B cell (primary cell): Measurements from ENCODE around the gene RBM45. TPM values are rescaled to one million over a fixed set of nuclear protein-coding genes. Genes with fewer than 3 reads are reported as not detected.

ENCODE experiments used
- ATAC-seq: fragments of 200-7000 bp; cut with Tn5 transposase; one replicate; pipeline ENCODE4 v1.10.0; 2021; ENCODE audit warnings: low read depth, mild to moderate bottlenecking, moderate number of reproducible peaks, moderate library complexity
- CTCF ChIA-PET: fragments of 350-600 bp; sonication (Branson Sonifier 250); formaldehyde crosslinking; loops from one replicate; lab custom pipeline; 2021; ENCODE audit warnings: antibody characterized with exemption, inconsistent platforms; lab: Charles Lee
- POLR2A ChIA-PET: fragments of 350-600 bp; sonication (Branson Sonifier 250); formaldehyde crosslinking; loops from one replicate; lab custom pipeline; 2021; ENCODE audit warnings: antibody characterized with exemption; lab: Charles Lee
- DNase-seq: peaks from one replicate; pipeline ENCODE4 v3.0.0; 2013
- H2AFZ ChIP-seq: 2 replicates; pipeline ENCODE4 v1.6.1; 2012; ENCODE audit warnings: mild to moderate bottlenecking, low read depth, low read length; ENCODE audit not compliant: insufficient read depth, poor library complexity, severe bottlenecking
- H3K27ac ChIP-seq, 2 donors: 1 replicate in 1 of 2; 2 replicates in 1 of 2; pipeline ENCODE4 v1.5.1; 2012 to 2013; ENCODE audit warnings: low read length in 2 of 2, mild to moderate bottlenecking in 2 of 2, moderate library complexity in 1 of 2
- H3K27me3 ChIP-seq, 4 experiments: fragments of 200-600 bp in 1 of 4; sonication (generic) in 1 of 4; replicated peaks in 1 of 4; 1 replicate in 2 of 4; 2 replicates in 2 of 4; pipeline versions ENCODE4 v1.6.1 to v1.7.0; 2013 to 2016; ENCODE audit warnings: low read length in 3 of 4, mild to moderate bottlenecking in 2 of 4, mixed read lengths in 1 of 4, moderate library complexity in 1 of 4; ENCODE audit not compliant: insufficient read depth in 4 of 4, control insufficient read depth in 3 of 4; ENCODE audit errors: control extremely low read depth in 1 of 4
- H3K36me3 ChIP-seq, 2 experiments: replicated peaks in 1 of 2; 1 replicate in 1 of 2; 2 replicates in 1 of 2; pipeline versions ENCODE4 v1.6.1 to v1.7.1; 2013; ENCODE audit warnings: low read length in 1 of 2; ENCODE audit not compliant: insufficient read depth in 2 of 2, control insufficient read depth in 1 of 2; ENCODE audit errors: control extremely low read depth in 1 of 2, extremely low read depth in 1 of 2
- H3K4me1 ChIP-seq, 2 donors: fragments of 200-600 bp in 1 of 2; sonication (generic) in 1 of 2; 1 replicate in 1 of 2; 2 replicates in 1 of 2; pipeline versions ENCODE4 v1.5.1 to v1.6.1; 2013 to 2017; ENCODE audit warnings: low read length in 2 of 2; ENCODE audit not compliant: control insufficient read depth in 2 of 2, insufficient read depth in 2 of 2
- H3K4me2 ChIP-seq: replicated peaks from 2 replicates; pipeline ENCODE3; 2012; ENCODE audit warnings: mild to moderate bottlenecking, low read depth, low read length; ENCODE audit not compliant: poor library complexity, severe bottlenecking
- H3K4me3 ChIP-seq, 5 experiments: fragments of 200-600 bp in 1 of 5; sonication (generic) in 1 of 5; 1 replicate in 3 of 5; 2 replicates in 2 of 5; pipeline versions ENCODE4 v1.5.1 to v1.7.0; 2011 to 2016; ENCODE audit warnings: low read length in 4 of 5, mild to moderate bottlenecking in 4 of 5, low read depth in 2 of 5, control low read depth in 1 of 5, moderate library complexity in 1 of 5; ENCODE audit not compliant: insufficient read depth in 1 of 5; ENCODE audit errors: control extremely low read depth in 1 of 5, extremely low read depth in 1 of 5
- H3K79me2 ChIP-seq: fragments of 200-600 bp; sonication (generic); one replicate; pipeline ENCODE4 v1.6.0; 2016; ENCODE audit warnings: low read length; ENCODE audit not compliant: control insufficient read depth, insufficient read depth
- H3K9ac ChIP-seq: fragments of 200-600 bp; sonication (generic); 2 replicates; pipeline ENCODE4 v1.6.1; 2017; ENCODE audit warnings: mild to moderate bottlenecking, low read length, moderate library complexity
- H3K9me3 ChIP-seq, 3 donors: one replicate each; pipeline versions ENCODE4 v1.6.1 to v1.7.1; 2013; ENCODE audit warnings: low read length in 2 of 3; ENCODE audit not compliant: control insufficient read depth in 2 of 3, insufficient read depth in 1 of 3; ENCODE audit errors: control extremely low read depth in 1 of 3
- H4K20me1 ChIP-seq: 2 replicates; pipeline ENCODE4 v1.6.0; 2012; ENCODE audit warnings: mild to moderate bottlenecking, low read length; ENCODE audit not compliant: insufficient read depth, control insufficient read depth, poor library complexity, severe bottlenecking
- H3K27ac Mint-ChIP-seq: one replicate; pipeline ENCODE4 v1.8.0; 2021; ENCODE audit warnings: mixed read lengths
- H3K27me3 Mint-ChIP-seq: one replicate; pipeline ENCODE4 v1.8.0; 2021; ENCODE audit warnings: mixed read lengths
- H3K4me1 Mint-ChIP-seq: one replicate; pipeline ENCODE4 v1.8.0; 2021; ENCODE audit warnings: mixed read lengths
- H3K4me3 Mint-ChIP-seq: one replicate; pipeline ENCODE4 v1.8.0; 2021; ENCODE audit warnings: mixed read lengths
- H3K9me3 Mint-ChIP-seq: one replicate; pipeline ENCODE4 v1.8.0; 2022; ENCODE audit warnings: mixed read lengths; ENCODE audit not compliant: insufficient read depth
- CTCF ChIP-seq: fragments of 200-600 bp; IDR thresholded peaks from one replicate; pipeline ENCODE4 v1.8.0; 2022; ENCODE audit warnings: antibody characterized with exemption, mild to moderate bottlenecking
- EZH2 ChIP-seq: IDR thresholded peaks from 2 replicates; pipeline ENCODE4 v1.6.1; 2012; ENCODE audit warnings: borderline replicate concordance, low read depth, mild to moderate bottlenecking, moderate library complexity, low read length; ENCODE audit not compliant: insufficient read depth, poor library complexity, severe bottlenecking
- WGBS: methylation state at CpG from one replicate; pipeline ENCODE4 v1.1.5; 2013; ENCODE audit warnings: missing lambda C conversion rate; ENCODE audit not compliant: insufficient coverage; 5-methylcytosine and 5-hydroxymethylcytosine counted together
- intact Hi-C: fragments of 100-400 bp; cut with micrococcal nuclease; formaldehyde crosslinking; loops from one replicate; pipeline ENCODE4 v1.10.0; 2022
- polyA minus RNA-seq: library from RNA; depleted of rRNA, polyadenylated mRNA; stranded (reverse); fragments of >200 nt; gene quantifications from 2 replicates; pipeline ENCODE4 v1.2.3, GENCODE V29; 2012
- polyA plus RNA-seq: library from polyadenylated mRNA; depleted of rRNA; stranded (reverse); fragments of >200 nt; gene quantifications from 2 replicates; pipeline ENCODE4 v1.2.3, GENCODE V29; 2012
- total RNA-seq, 2 donors: library from RNA; stranded (reverse); fragments of 120-200 nt in 1 of 2; gene quantifications; 1 replicate in 1 of 2; 2 replicates in 1 of 2; pipeline versions ENCODE4 v1.2.3 to v1.2.4, GENCODE V29; 2013 to 2022

Gene RBM45
- total RNA-seq (20.5 and 24.0 TPM in 2 replicates), polyA plus RNA-seq (4.6 and 7.3 TPM in 2 replicates), polyA minus RNA-seq (8.3 and 13.4 TPM in 2 replicates)
- 21.6 TPM for total RNA-seq (2013)

- POLR2A ChIA-PET, result no interaction called here
Observed at GRCh38 chr2:178112202-178113152, at the start of gene RBM45. Gene RBM45, plus strand, starts transcription at chr2:178112437. Its CDS starts 110 bp downstream, at chr2:178112547.

More at GRCh38 chr2:178112202-178113152, at the start of gene RBM45:
- ATAC-seq (peak; percentile 92), DNase-seq (peak; percentile 87)
- Histone ChIP-seq H3K4me3 (peak within 1 kb of the TSS; percentile 46 to 95 (median 76)), H3K4me2 (peak within 1 kb of the TSS; percentile 86), H3K9me3 (no peaks in the 10 kb centered on the region), H3K27ac (peak within 1 kb of the TSS; percentile 43 to 77), H3K27me3 (no peaks in the 10 kb centered on the region), H3K79me2 (peaks cover 11% of the 10 kb centered on the region), H3K4me1 (peaks cover 12% of the 10 kb centered on the region in 2 donors), H2AFZ (peak within 1 kb of the TSS; percentile 98), H4K20me1 (no peaks in the 10 kb centered on the region), H3K9ac (peak within 1 kb of the TSS; percentile 98), H3K36me3 (peaks cover 0 to 2% of the 10 kb centered on the region in 2 experiments)
- Mint-ChIP-seq H3K4me1 (peaks cover 39% of the 10 kb centered on the region), H3K4me3 (peak within 1 kb of the TSS; percentile 97), H3K9me3 (no peaks in the 10 kb centered on the region), H3K27ac (peak within 1 kb of the TSS; percentile 85), H3K27me3 (peaks cover under 1% of the 10 kb centered on the region)
- 2% methylated on average over 59 of the region's 60 CpGs for WGBS
- CTCF ChIA-PET, result interaction anchor here (0.5 to 1.8 kb wide), 11 partner anchors 10 to 369 kb away, joined by 3 to 8 read pairs (median 4); no protein-coding TSS in a partner anchor
- intact Hi-C loops, result loop anchor here (1.0 to 10.0 kb wide), 7 partner anchors 82 to 1894 kb away; partner anchors contain the start of genes CWC22, OSBPL6, PJVK and PRKRA
- peak; percentile 99 for TF ChIP-seq CTCF
- no peak for TF ChIP-seq EZH2
